Keratinocyte (primary cell): ENCODE measurements around the gene CIDEB. TPM values are rescaled to one million over a fixed set of nuclear protein-coding genes. Genes with fewer than 3 reads are reported as not detected.

Experiments
- DNase-seq: peaks from one replicate; pipeline ENCODE4 v3.0.0-alpha.2; 2011; ENCODE audit warnings: low read depth, missing footprints, low spot score
- FAIRE-seq: peaks from 2 replicates; lab custom pipeline; 2011; peaks lifted over from hg19 to GRCh38; lab: Jason Lieb, UNC
- H2AFZ ChIP-seq: 2 replicates; pipeline ENCODE4 v1.6.0; 2012; ENCODE audit warnings: low read length, control low read depth, inconsistent platforms; ENCODE audit not compliant: control insufficient read depth
- H3K27ac ChIP-seq: 2 replicates; pipeline ENCODE4 v1.5.1; 2011; ENCODE audit warnings: low read length; ENCODE audit not compliant: control insufficient read depth, insufficient read depth
- H3K27me3 ChIP-seq: 3 replicates; pipeline ENCODE4 v1.6.0; 2011; ENCODE audit warnings: low read length; ENCODE audit not compliant: control insufficient read depth, insufficient read depth; ENCODE audit errors: extremely low read depth
- H3K36me3 ChIP-seq, 2 experiments: 2 replicates in 1 of 2; 3 replicates in 1 of 2; pipeline ENCODE4 v1.5.1; 2011; ENCODE audit warnings: low read length in 2 of 2, mild to moderate bottlenecking in 1 of 2; ENCODE audit not compliant: control insufficient read depth in 2 of 2, insufficient read depth in 2 of 2; ENCODE audit errors: extremely low read depth in 1 of 2
- H3K4me1 ChIP-seq: 3 replicates; pipeline ENCODE4 v1.5.1; 2011; ENCODE audit warnings: low read length; ENCODE audit not compliant: control insufficient read depth, insufficient read depth; ENCODE audit errors: extremely low read depth
- H3K4me2 ChIP-seq: 3 replicates; pipeline ENCODE4 v1.6.0; 2011; ENCODE audit warnings: low read depth, low read length; ENCODE audit not compliant: control insufficient read depth, insufficient read depth; ENCODE audit errors: extremely low read depth
- H3K4me3 ChIP-seq, 3 experiments: fragments of 200-600 bp in 1 of 3; sonication (generic) in 1 of 3; 2 replicates in 2 of 3; 3 replicates in 1 of 3; pipeline ENCODE4 v1.5.1; 2011 to 2016; ENCODE audit warnings: low read length in 3 of 3, mild to moderate bottlenecking in 3 of 3, control low read depth in 2 of 3, inconsistent platforms in 1 of 3, low read depth in 1 of 3, mixed read lengths in 1 of 3, mixed run types in 1 of 3, moderate library complexity in 1 of 3; ENCODE audit not compliant: control insufficient read depth in 2 of 3, insufficient read depth in 2 of 3; ENCODE audit errors: extremely low read depth in 1 of 3
- H3K79me2 ChIP-seq: 2 replicates; pipeline ENCODE4 v1.6.0; 2012; ENCODE audit warnings: low read length; ENCODE audit not compliant: control insufficient read depth, insufficient read depth
- H3K9ac ChIP-seq: 3 replicates; pipeline ENCODE4 v1.6.0; 2011; ENCODE audit warnings: low read length; ENCODE audit not compliant: control insufficient read depth, insufficient read depth; ENCODE audit errors: extremely low read depth
- H3K9me1 ChIP-seq: 3 replicates; pipeline ENCODE4 v1.6.0; 2011; ENCODE audit warnings: low read length; ENCODE audit not compliant: control insufficient read depth, insufficient read depth; ENCODE audit errors: extremely low read depth
- H3K9me3 ChIP-seq: 2 replicates; pipeline ENCODE4 v1.5.1; 2012; ENCODE audit warnings: low read depth, low read length; ENCODE audit not compliant: control insufficient read depth
- H4K20me1 ChIP-seq: 3 replicates; pipeline ENCODE4 v1.6.0; 2011; ENCODE audit warnings: low read length; ENCODE audit not compliant: control insufficient read depth, insufficient read depth; ENCODE audit errors: extremely low read depth
- CTCF ChIP-seq, 3 experiments: IDR thresholded peaks in 1 of 3; conservative IDR thresholded peaks in 1 of 3; optimal IDR thresholded peaks in 1 of 3; 2 replicates in 2 of 3; 3 replicates in 1 of 3; pipeline versions ENCODE3 to v1.5.1; 2011; ENCODE audit warnings: low read length in 3 of 3, mild to moderate bottlenecking in 3 of 3, moderate library complexity in 2 of 3, control low read depth in 1 of 3, inconsistent platforms in 1 of 3; ENCODE audit not compliant: insufficient read depth in 2 of 3; ENCODE audit errors: extremely low read depth in 1 of 3
- EZH2 ChIP-seq: IDR thresholded peaks from one replicate; pipeline ENCODE4 v1.6.1; 2012; ENCODE audit warnings: inconsistent platforms, mild to moderate bottlenecking, low read length, moderate library complexity
- dilution Hi-C: fragments of 300-500 bp; cut with MboI; formaldehyde crosslinking; loops from one replicate; pipeline ENCODE4 v1.7.0; 2020; ENCODE audit warnings: low sequenced_read_pairs; ENCODE audit not compliant: extremely low pct_ligation_motif_present
- polyA plus RNA-seq, 5 experiments: library from polyadenylated mRNA; depleted of rRNA in 3 of 5; stranded (reverse) in 3 of 5; stranded (forward) in 1 of 5; unstranded in 1 of 5; fragments of >200 nt; gene quantifications; 1 replicate in 1 of 5; 2 replicates in 3 of 5; 3 replicates in 1 of 5; pipeline versions ENCODE4 v1.2.1 to v1.2.3, GENCODE V29; 2011 to 2012; ENCODE audit warnings: missing spikeins in 2 of 5, low read depth in 1 of 5, low replicate concordance in 1 of 5

CIDEB gene
- polyA plus RNA-seq, 1 donor (not counting 4 experiments of a cell fraction or from before 2014, with no cell fraction given), result 3.7 TPM

DNA sequence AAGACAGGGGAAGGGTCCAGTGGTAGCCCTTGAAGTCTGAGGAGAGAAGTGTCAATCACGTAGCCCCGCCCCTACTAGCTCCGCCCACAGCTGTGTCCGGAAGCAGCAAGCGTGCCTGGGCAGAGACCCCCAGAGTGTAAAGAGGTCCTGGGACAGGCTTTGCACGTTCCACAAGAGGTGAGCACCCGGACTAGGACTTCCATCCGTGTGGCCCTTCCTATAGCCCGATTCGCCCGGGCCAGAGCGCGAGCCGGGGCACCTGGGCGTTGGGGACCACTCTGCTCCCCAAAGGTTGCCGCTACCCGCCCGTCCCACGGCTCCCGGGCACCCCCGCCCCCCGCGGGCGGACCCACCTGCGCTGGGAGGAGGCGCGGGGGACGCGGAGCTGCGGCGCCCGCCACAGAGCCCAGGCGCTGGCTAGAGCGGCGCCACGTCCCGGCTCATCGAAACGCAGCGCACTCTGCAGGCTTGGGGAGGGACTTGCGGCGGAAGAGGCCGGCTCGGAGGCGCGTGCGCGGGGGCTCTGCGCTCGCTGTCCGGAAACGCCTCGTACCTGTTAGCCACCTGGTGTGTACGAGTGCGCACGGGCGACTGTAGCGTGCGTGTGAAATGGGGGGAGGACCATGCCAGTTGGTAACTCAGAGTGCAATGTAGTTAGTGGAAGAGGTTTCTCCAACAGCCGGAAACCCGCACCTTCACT is 36.5 kb downstream of the CIDEB start, which contains the start of gene RABGGTA:
Gene RABGGTA (minus strand): TSS at position 464 of the 700 bp plus-strand sequence. CDS start 482 bp downstream, outside the sequence.
- Histone ChIP-seq H3K27me3 (no peaks in the 10 kb centered on the region), H3K27ac (peak within 1 kb of the TSS; percentile 96), H3K4me2 (peak within 1 kb of the TSS; percentile 86), H3K9me3 (no peaks in the 10 kb centered on the region), H3K4me3 (peak within 1 kb of the TSS; percentile 65 to 90 (median 84)), H3K36me3 (peaks cover 9 to 24% of the 10 kb centered on the region in 2 experiments), H3K79me2 (peaks cover 3% of the 10 kb centered on the region), H4K20me1 (no peaks in the 10 kb centered on the region), H3K9ac (peak within 1 kb of the TSS; percentile 98), H2AFZ (peak within 1 kb of the TSS; percentile 80), H3K9me1 (no peaks in the 10 kb centered on the region), H3K4me1 (peaks cover 41% of the 10 kb centered on the region)
- FAIRE-seq (no peak), DNase-seq (peak; percentile 72)
- dilution Hi-C loops, result no loop called here
- TF ChIP-seq EZH2 (no peak), CTCF (optimal IDR thresholded peaks at IDR 0.05 in 1 of 3, IDR thresholded peaks at IDR 0.05 in 1 of 3, conservative IDR thresholded peaks at IDR 0.05 in 1 of 3; ENCODE audit: extremely low read depth in 1 of 3, insufficient read depth in 2 of 3, low read length in 3 of 3) (peak in 2 of 3 experiments; percentile 64 to 84)

DNA sequence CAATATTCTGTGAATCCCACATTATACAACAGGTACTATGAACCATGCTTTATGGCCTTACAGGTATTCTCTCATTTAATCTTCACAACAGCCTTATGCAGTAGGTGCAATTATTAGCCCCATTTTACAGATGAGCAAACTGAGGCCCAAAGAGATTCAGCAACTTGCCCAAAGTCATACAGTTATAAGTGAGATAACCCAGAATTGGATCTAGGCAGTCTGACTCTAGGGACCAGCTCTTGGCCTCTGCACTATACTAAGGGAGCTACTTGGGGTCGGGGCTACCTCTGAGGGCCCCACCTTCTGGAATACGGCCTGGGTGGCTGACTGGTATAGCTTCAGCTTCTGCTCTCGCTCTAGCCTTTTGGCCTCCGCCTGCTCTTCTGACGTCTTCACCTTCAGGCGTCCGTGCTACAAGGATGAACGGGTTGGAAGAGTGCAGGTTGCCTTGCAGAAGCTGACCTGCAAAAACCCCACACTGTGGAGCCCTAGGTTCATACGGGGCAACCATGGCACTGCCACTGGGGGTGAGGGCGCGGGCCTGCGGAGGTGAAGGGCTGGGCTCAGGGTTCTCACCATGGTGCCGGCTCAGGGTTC is 37.1 kb downstream of the CIDEB start:
- Histone ChIP-seq H3K79me2 (peaks cover 3% of the 10 kb centered on the region), H3K9me1 (no peaks in the 10 kb centered on the region), H4K20me1 (no peaks in the 10 kb centered on the region), H3K9ac (peak overlapping the region; percentile 98), H3K4me3 (peak overlapping the region; percentile 65 to 90 (median 84)), H3K9me3 (no peaks in the 10 kb centered on the region), H3K4me2 (peak overlapping the region; percentile 86), H3K36me3 (peaks cover 12 to 24% of the 10 kb centered on the region in 2 experiments), H2AFZ (peak overlapping the region; percentile 80), H3K27me3 (no peaks in the 10 kb centered on the region), H3K4me1 (peaks cover 41% of the 10 kb centered on the region), H3K27ac (peak overlapping the region; percentile 96)
- dilution Hi-C loops, result no loop called here
- TF ChIP-seq EZH2 (no peak), CTCF (optimal IDR thresholded peaks at IDR 0.05 in 1 of 3, IDR thresholded peaks at IDR 0.05 in 1 of 3, conservative IDR thresholded peaks at IDR 0.05 in 1 of 3; ENCODE audit: extremely low read depth in 1 of 3, insufficient read depth in 2 of 3, low read length in 3 of 3) (no peak)
- DNase-seq, result no peak
- FAIRE-seq, result no peak
